Measurements from ENCODE around the gene ZXDB. TPM values are rescaled to one million over a fixed set of nuclear protein-coding genes. Genes with fewer than 3 reads are reported as not detected.

Gene ZXDB
- total RNA-seq, 1 donor from 2014 or later, result 7.1 TPM

DNA sequence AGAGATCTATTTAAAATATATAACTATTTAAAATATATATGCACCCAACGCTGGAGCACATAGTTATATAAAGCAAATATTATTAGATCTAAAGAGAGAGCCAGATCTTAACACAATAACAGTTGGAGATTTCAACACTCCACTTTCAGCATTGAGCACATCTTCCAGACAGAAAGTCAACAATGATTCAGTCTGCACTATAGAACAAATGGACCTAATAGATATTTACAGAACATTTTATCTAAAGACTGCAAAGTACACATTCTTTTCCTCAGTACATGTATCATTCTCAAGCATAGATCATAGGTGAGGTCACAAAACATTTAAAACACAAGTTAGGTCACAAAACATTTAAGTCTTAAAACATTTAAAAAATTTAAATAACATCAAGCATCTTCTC lies 51.9 kb downstream of the ZXDB start:
- Mint-ChIP-seq H3K27me3 (ENCODE audit: low read depth) (no peaks in the 10 kb centered on the region), H3K36me3 (ENCODE audit: low read depth) (peaks cover 5% of the 10 kb centered on the region), H3K4me3 (no peak overlapping the region), H3K27ac (ENCODE audit: unreplicated experiment) (no peak overlapping the region), H3K4me1 (no peaks in the 10 kb centered on the region), H3K9me3 (peaks cover 19% of the 10 kb centered on the region)
- TF ChIP-seq, protein P1, sequence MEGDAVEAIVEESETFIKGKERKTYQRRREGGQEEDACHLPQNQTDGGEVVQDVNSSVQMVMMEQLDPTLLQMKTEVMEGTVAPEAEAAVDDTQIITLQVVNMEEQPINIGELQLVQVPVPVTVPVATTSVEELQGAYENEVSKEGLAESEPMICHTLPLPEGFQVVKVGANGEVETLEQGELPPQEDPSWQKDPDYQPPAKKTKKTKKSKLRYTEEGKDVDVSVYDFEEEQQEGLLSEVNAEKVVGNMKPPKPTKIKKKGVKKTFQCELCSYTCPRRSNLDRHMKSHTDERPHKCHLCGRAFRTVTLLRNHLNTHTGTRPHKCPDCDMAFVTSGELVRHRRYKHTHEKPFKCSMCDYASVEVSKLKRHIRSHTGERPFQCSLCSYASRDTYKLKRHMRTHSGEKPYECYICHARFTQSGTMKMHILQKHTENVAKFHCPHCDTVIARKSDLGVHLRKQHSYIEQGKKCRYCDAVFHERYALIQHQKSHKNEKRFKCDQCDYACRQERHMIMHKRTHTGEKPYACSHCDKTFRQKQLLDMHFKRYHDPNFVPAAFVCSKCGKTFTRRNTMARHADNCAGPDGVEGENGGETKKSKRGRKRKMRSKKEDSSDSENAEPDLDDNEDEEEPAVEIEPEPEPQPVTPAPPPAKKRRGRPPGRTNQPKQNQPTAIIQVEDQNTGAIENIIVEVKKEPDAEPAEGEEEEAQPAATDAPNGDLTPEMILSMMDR (conservative IDR thresholded peaks at IDR 0.05), result no peak
- DNase-seq (ENCODE audit: low read depth, low spot score), result no peak

DNA sequence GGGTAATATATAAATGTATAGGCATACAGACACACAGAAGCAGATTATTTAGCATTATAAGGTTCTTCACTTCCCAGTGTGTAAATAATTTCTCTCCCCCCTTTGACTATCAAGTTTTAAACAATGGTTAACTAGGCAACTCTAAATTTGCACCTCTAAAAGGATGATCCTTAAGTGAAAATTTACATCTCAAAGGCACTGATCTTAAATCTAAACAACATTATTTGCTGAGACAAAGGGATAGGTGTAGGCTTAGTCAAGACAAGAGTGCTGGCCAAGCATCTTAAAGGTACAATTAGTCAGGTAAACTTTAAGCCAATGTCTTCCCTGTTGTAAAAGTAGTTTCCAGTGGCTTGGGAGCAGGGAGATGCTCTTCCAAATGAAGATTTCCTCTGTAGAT lies 55.2 kb downstream of the ZXDB start:
- no peak for DNase-seq (ENCODE audit: low read depth, low spot score)
- H3K27ac Mint-ChIP-seq (ENCODE audit: unreplicated experiment), result no peak overlapping the region
- TF ChIP-seq, protein P1 (conservative IDR thresholded peaks at IDR 0.05), result no peak
- H3K4me1 Mint-ChIP-seq, result peaks cover 5% of the 10 kb centered on the region
- peaks cover 11% of the 10 kb centered on the region for H3K9me3 Mint-ChIP-seq
- H3K27me3 Mint-ChIP-seq (ENCODE audit: low read depth), result no peaks in the 10 kb centered on the region
- no peaks in the 10 kb centered on the region for H3K36me3 Mint-ChIP-seq (ENCODE audit: low read depth)
- no peak overlapping the region for H3K4me3 Mint-ChIP-seq

Other genes with a start within 250 kb of the ZXDB start
- gene NLRP2B, start 88.2 kb downstream of the ZXDB start, total RNA-seq, result not detected in 2 replicates

Data from neural crest cell (in vitro differentiated cells).